Motor neuron (in vitro differentiated cells): ENCODE results near the gene GAN. TPM values are rescaled to one million over a fixed set of nuclear protein-coding genes. Genes with fewer than 3 reads are reported as not detected.
"Not testable (repeated sequence)": the region's sequence is repeated elsewhere in the genome, so short reads cannot be mapped to it uniquely, and the experiment has no call there.

Source experiments
- ATAC-seq, 8 experiments: fragments of 200-7000 bp; cut with Tn5 transposase; replicated peaks in 6 of 8; 2 replicates each; pipeline ENCODE4 v1.8.0; 2021; ENCODE audit warnings: mild to moderate bottlenecking in 8 of 8, moderate library complexity in 8 of 8
- H3K27ac ChIP-seq, 2 donors: fragments of 250-450 bp; sonication (Bioruptor Pico); 2 replicates each; pipeline ENCODE4 v1.9.0; 2021; ENCODE audit warnings: antibody characterized with exemption in 2 of 2, mild to moderate bottlenecking in 2 of 2, moderate library complexity in 1 of 2
- H3K4me1 ChIP-seq, 2 donors: fragments of 250-450 bp; sonication (Bioruptor Pico); replicated peaks in 1 of 2; 2 replicates each; pipeline ENCODE4 v1.6.1; 2021; ENCODE audit warnings: antibody characterized with exemption in 2 of 2, mild to moderate bottlenecking in 2 of 2, moderate library complexity in 1 of 2
- H3K4me3 ChIP-seq, 5 donors: fragments of 250-450 bp; sonication (Bioruptor Pico); 2 replicates each; pipeline ENCODE4 v1.9.0; 2021; ENCODE audit warnings: antibody characterized with exemption in 5 of 5, mild to moderate bottlenecking in 5 of 5, moderate library complexity in 4 of 5
- WGBS, 10 experiments: fragments of 450-650 bp; shearing (Covaris generic); methylation state at CpG; one replicate each; pipeline ENCODE4 v1.0.0; 2022; 5-methylcytosine and 5-hydroxymethylcytosine counted together
- in situ Hi-C, 9 experiments: fragments of 400-800 bp; cut with MboI; loops; one replicate each; pipeline ENCODE4 v1.15.0; 2021; ENCODE audit warnings: low sequenced_read_pairs in 9 of 9, low pct_unique_long_range_greater_than_20kb in 2 of 9; ENCODE audit not compliant: unreplicated experiment in 9 of 9
- total RNA-seq, 8 experiments: library from RNA; unstranded; fragments of 300-600 nt; gene quantifications; 2 replicates each; pipeline versions ENCODE4 v1.2.3 to v1.2.4, GENCODE V29; 2022

GAN gene
- total RNA-seq, 8 experiments from 2014 or later, result 6.2 to 14.5 (median 9.9) TPM

DNA sequence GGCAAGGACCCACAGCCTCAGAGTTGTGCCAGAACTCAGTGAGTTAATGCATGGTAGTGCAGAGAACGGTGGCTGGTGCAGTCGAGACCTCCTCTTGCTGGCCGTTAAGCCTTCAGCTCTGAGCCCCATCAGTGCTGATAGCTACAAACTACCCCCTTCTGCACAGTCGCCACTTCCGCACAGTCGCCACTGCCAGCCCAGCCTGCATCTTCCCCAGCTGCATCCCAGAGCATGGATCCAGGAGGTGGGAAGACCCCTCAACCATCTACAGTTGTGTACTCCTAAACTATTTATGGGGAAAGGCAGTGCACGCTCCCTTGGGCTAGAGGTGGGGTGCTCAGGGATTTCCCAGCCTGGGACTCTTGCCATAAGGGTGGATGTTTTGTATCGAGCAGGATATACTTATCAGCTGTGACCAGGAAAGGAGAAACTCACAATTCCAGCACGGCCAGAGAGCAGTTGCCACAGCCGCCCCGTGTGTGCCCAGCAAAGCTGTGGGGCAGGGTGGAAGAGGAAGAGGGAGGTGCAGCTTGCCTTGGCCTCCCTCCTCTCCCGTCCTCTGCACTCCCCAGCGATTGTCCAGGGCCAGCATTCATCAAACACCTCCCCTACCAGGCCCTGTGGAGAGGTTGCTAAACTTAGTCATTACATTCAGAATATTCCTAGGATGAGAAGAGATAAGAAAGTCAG is 80.3 kb downstream of the GAN start:
- 23 to 90% (median 79%) methylated on average over 2 to 6 of the region's 13 CpGs; no CpG with 5 or more reads in 5 of the 10 experiments for WGBS, 10 experiments
- in situ Hi-C loops, result loop anchor here in 4 of 9 experiments (25.0 kb wide), 2 partner anchors 317 to 342 kb away; no protein-coding TSS in a partner anchor
- ATAC-seq, result peak in 3 of 8 experiments; percentile 59 to 89 (median 89)
- Histone ChIP-seq H3K27ac (no peak overlapping the region), H3K4me3 (no peak overlapping the region), H3K4me1 (no peaks in the 10 kb centered on the region)

GRCh38 chr16:81397058-81397878 is 82.5 kb downstream of the GAN start:
- Histone ChIP-seq H3K4me3 (no peak overlapping the region), H3K27ac (no peak overlapping the region), H3K4me1 (no peaks in the 10 kb centered on the region)
- 50 to 88% (median 83%) methylated on average over 1 to 12 of the region's 21 CpGs; no CpG with 5 or more reads in 2 of the 10 experiments for WGBS, 10 experiments
- ATAC-seq, result no peak
- in situ Hi-C loops, result loop anchor here in 4 of 9 experiments (25.0 kb wide), 2 partner anchors 315 to 340 kb away; no protein-coding TSS in a partner anchor

DNA sequence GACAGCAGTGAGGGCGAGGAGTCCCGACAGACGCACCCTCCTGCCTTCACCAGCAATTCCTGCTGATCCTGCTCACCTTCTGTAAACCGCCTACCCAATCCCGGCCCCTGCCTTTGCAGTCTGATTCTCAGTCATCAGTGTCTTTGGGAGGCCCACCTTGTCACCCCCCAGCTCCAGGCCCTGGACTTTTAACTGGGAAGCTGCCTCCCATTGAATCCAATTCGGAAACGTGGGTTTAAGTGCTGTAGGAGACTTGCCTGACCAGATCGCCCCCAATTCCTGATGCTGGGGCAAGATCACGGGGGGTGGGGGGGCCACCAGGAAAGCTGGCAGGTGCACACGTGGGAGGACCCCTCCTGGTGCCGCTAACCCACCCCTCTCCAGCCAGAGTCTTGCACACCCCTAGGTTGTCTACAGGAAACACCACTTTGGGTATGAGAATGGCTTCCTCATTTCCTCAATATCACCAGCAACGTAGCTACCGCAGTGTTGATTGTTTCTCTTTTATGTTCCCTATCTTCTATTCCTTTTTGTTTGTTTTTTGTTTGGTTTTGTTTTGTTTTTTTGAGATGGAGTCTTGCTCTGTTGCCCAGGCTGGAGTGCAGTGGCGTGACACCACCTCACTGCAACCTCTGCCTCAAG is 83.2 kb downstream of the GAN start:
- in situ Hi-C loops, result loop anchor here in 4 of 9 experiments (25.0 kb wide), 2 partner anchors 314 to 339 kb away; no protein-coding TSS in a partner anchor

GRCh38 chr16:81399909-81400308 is 85.1 kb downstream of the GAN start:
- in situ Hi-C loops, result loop anchor here in 8 of 9 experiments (10.0 to 25.0 kb wide), 3 partner anchors 312 to 337 kb away; no protein-coding TSS in a partner anchor
- no peak for ATAC-seq
- H3K4me3 ChIP-seq, result no peak overlapping the region
- no peaks in the 10 kb centered on the region for H3K4me1 ChIP-seq
- WGBS, 10 experiments, result 100% methylated on average over 1 of the region's 1 CpG; no CpG with 5 or more reads in 7 of the 10 experiments
- no peak overlapping the region for H3K27ac ChIP-seq

More for the DNA sequence above, 83.2 kb downstream of the GAN start:
- Histone ChIP-seq H3K4me1 (no peaks in the 10 kb centered on the region), H3K27ac (no peak overlapping the region), H3K4me3 (no peak overlapping the region)
- 67 to 100% (median 98%) methylated on average over 1 to 6 of the region's 14 CpGs; no CpG with 5 or more reads in 4 of the 10 experiments for WGBS, 10 experiments
- no peak for ATAC-seq

GRCh38 chr16:81401035-81401950 is 86.5 kb downstream of the GAN start:
- Histone ChIP-seq H3K27ac (no peak overlapping the region), H3K4me3 (no peak overlapping the region), H3K4me1 (no peaks in the 10 kb centered on the region)
- in situ Hi-C loops, result loop anchor here in 4 of 9 experiments (10.0 to 25.0 kb wide), 2 partner anchors 324 to 336 kb away; no protein-coding TSS in a partner anchor
- ATAC-seq, result peak in 3 of 8 experiments; percentile 73 to 86 (median 86)
- WGBS, 10 experiments, result 46 to 91% (median 74%) methylated on average over 3 to 12 of the region's 19 CpGs; no CpG with 5 or more reads in 3 of the 10 experiments

GRCh38 chr16:81403208-81403600 is 88.4 kb downstream of the GAN start:
- WGBS, 10 experiments, result 29 to 100% (median 93%) methylated on average over 1 to 3 of the region's 5 CpGs; no CpG with 5 or more reads in 3 of the 10 experiments
- ATAC-seq, result no peak
- H3K27ac ChIP-seq, result no peak overlapping the region

GRCh38 chr16:81403601-81404391 is 89.0 kb downstream of the GAN start:
- 0 to 48% (median 25%) methylated on average over 4 to 14 of the region's 37 CpGs; no CpG with 5 or more reads in 5 of the 10 experiments for WGBS, 10 experiments
- no peaks in the 10 kb centered on the region for H3K4me1 ChIP-seq
- peak overlapping the region in 2 of 5 donors; percentile 10 to 13 for H3K4me3 ChIP-seq
- in situ Hi-C loops, result loop anchor here in 4 of 9 experiments (10.0 to 25.0 kb wide), 2 partner anchors 321 to 334 kb away; no protein-coding TSS in a partner anchor
- ATAC-seq, result peak; percentile 77 to 99 (median 98)
- no peak overlapping the region for H3K27ac ChIP-seq

More at GRCh38 chr16:81403208-81403600, 88.4 kb downstream of the GAN start:
- Histone ChIP-seq H3K4me3 (no peak overlapping the region), H3K4me1 (no peaks in the 10 kb centered on the region)
- in situ Hi-C loops, result loop anchor here in 4 of 9 experiments (10.0 to 25.0 kb wide), 2 partner anchors 322 to 334 kb away; no protein-coding TSS in a partner anchor

GRCh38 chr16:81405002-81405401 is 90.2 kb downstream of the GAN start:
- in situ Hi-C loops, result loop anchor here in 4 of 9 experiments (10.0 to 25.0 kb wide), 2 partner anchors 320 to 332 kb away; no protein-coding TSS in a partner anchor
- WGBS, 10 experiments, result 83 to 92% (median 89%) methylated on average over 1 to 2 of the region's 2 CpGs; no CpG with 5 or more reads in 6 of the 10 experiments
- H3K4me3 ChIP-seq, H3K27ac ChIP-seq, H3K4me1 ChIP-seq, ATAC-seq: not testable (repeated sequence)

DNA sequence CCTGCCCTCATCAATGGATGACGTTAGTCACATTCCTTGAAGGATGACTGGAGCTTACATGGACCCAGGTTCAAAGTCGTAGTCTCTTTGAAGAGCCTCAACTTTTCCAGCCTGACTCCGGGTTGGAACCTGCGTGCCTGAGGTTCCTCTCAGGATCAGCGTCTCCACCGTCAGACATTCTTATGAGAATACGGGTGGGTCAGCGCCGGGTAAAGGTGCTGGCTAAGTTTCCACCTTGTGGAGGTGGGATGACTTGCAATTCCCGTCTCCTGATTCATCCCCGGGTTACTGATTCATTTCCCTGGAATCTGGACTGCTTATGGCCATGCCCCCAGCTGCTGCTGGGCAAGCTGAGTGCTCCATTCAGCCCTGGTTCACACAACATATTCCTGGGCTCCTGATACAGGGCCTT is 90.9 kb downstream of the GAN start:
- Histone ChIP-seq H3K4me1 (no peaks in the 10 kb centered on the region), H3K4me3 (no peak overlapping the region), H3K27ac (no peak overlapping the region)
- WGBS, 10 experiments, result 6 to 92% (median 74%) methylated on average over 1 to 10 of the region's 11 CpGs; no CpG with 5 or more reads in 4 of the 10 experiments
- ATAC-seq, result peak in 2 of 8 experiments; percentile 8 to 60
- in situ Hi-C loops, result loop anchor here in 4 of 9 experiments (10.0 to 25.0 kb wide), 2 partner anchors 319 to 332 kb away; no protein-coding TSS in a partner anchor

DNA sequence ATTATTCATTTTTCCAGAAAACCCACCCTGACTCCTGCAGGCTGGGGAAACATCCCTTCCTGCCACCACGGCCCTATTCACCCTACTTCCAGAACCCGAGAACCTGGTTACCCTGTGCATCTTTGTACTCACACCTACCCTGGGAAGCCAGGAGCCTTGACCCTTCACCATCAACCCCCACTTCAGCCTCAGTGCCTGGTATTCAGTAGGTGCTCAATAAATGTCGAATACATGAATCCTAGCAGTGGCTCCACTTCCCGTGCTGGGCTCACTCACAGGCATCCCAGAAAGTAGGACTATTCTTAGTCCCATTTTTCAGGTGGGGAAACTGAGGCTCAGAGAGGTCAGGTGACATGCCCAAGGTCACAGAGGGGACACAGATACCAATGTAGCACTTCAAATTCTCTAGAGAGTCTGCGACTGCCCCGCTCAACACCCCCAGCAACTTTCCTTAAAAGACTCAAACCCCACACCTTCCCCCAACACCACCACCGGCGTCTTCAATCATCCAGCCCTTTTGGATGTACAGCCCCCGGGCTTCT is 93.7 kb downstream of the GAN start:
- WGBS, 10 experiments, result 40 to 92% (median 80%) methylated on average over 1 to 6 of the region's 9 CpGs; no CpG with 5 or more reads in 1 of the 10 experiments
- in situ Hi-C loops, result loop anchor here in 4 of 9 experiments (10.0 to 25.0 kb wide), 2 partner anchors 316 to 329 kb away; no protein-coding TSS in a partner anchor

More for the DNA sequence above, 93.7 kb downstream of the GAN start:
- no peaks in the 10 kb centered on the region for H3K4me1 ChIP-seq
- ATAC-seq, result no peak
- H3K27ac ChIP-seq, result no peak overlapping the region
- no peak overlapping the region for H3K4me3 ChIP-seq
